Transverse colon (tissue), 3 donors: Measurements from ENCODE around the gene STAB2.

Experiments used
- EP300 ChIP-seq: sonication (generic); formaldehyde crosslinking; IDR thresholded peaks from one replicate; pipeline ENCODE4 v1.6.1; 2017; ENCODE audit warnings: antibody characterized with exemption, low read depth
- POLR2A ChIP-seq: fragments of 450-650 bp; IDR thresholded peaks from one replicate; pipeline ENCODE4 v1.6.1; 2016; ENCODE audit warnings: antibody characterized with exemption, mild to moderate bottlenecking, moderate library complexity
- TF ChIP-seq, protein P1 (sequence below), 5 experiments: fragments of 200-600 bp in 3 of 5; fragments of 450-650 bp in 2 of 5; sonication (generic) in 3 of 5; IDR thresholded peaks; 1 replicate in 2 of 5; 2 replicates in 3 of 5; pipeline ENCODE4 v1.5.1; 2016 to 2017; ENCODE audit warnings: antibody characterized with exemption in 5 of 5, inconsistent platforms in 3 of 5, mild to moderate bottlenecking in 2 of 5, moderate library complexity in 1 of 5

DNA sequence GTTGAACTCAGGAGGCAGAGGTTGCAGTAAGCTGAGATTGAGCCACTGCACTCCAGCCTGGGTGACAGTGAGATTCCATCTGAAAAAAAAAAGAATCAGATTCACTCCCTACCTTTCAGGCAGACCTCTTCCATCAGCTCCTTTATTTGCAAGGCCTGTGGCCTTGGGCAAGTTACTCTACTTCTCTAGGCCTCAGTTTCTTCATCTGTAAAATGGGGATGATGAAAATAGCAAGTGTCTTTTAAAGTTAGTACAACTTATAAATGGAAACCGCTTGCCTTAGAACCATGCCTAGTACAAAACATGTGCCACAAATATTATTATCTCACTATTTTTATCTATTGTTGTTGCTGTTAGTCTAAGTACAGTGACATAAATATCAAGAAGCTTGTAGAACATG is 84.3 kb downstream of the STAB2 start:
- TF ChIP-seq, protein P1, sequence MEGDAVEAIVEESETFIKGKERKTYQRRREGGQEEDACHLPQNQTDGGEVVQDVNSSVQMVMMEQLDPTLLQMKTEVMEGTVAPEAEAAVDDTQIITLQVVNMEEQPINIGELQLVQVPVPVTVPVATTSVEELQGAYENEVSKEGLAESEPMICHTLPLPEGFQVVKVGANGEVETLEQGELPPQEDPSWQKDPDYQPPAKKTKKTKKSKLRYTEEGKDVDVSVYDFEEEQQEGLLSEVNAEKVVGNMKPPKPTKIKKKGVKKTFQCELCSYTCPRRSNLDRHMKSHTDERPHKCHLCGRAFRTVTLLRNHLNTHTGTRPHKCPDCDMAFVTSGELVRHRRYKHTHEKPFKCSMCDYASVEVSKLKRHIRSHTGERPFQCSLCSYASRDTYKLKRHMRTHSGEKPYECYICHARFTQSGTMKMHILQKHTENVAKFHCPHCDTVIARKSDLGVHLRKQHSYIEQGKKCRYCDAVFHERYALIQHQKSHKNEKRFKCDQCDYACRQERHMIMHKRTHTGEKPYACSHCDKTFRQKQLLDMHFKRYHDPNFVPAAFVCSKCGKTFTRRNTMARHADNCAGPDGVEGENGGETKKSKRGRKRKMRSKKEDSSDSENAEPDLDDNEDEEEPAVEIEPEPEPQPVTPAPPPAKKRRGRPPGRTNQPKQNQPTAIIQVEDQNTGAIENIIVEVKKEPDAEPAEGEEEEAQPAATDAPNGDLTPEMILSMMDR (IDR thresholded peaks at IDR 0.05): no peak
- no peak for TF ChIP-seq POLR2A
- TF ChIP-seq EP300: no peak
